22Rv1 (cell line): ENCODE measurements around the gene EZH2.
A peak's percentile ranks its signal among the peaks of the same experiment; 100 is the strongest.

Experiments
- H3K27ac ChIP-seq: fragments of 450-650 bp; 2 replicates; pipeline ENCODE4 v1.5.1; 2017
- ZFX ChIP-seq: fragments of 450-650 bp; IDR thresholded peaks from 2 replicates; pipeline ENCODE4 v1.6.1; 2017; ENCODE audit warnings: antibody characterized with exemption, borderline replicate concordance
- TF ChIP-seq, protein P1 (sequence below): fragments of 450-650 bp; IDR thresholded peaks from 2 replicates; pipeline ENCODE4 v1.5.1; 2017; ENCODE audit warnings: mild to moderate bottlenecking

Gene EZH2

DNA sequence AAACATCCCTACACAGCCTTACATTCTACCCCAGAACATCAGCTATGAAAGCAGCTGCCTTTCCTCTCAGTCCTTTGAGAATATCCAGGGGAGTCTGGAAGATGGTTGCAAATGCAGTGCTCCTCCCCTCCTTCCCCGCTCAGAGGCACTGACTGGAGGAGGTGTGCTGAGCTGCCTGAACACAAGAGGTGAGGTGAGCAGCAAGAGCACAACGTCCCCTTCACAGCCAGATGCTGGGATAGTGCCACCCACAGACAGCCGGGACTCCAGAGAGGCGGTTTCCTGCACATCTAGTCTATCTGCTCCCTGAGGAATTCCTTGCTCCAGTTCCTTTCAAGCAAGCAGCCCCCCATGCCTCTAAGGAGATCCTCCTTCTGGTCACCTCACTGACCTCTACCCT lies 74.2 kb downstream of the EZH2 start:
- H3K27ac ChIP-seq, result no peak overlapping the region
- TF ChIP-seq ZFX, result no peak
- TF ChIP-seq, protein P1, sequence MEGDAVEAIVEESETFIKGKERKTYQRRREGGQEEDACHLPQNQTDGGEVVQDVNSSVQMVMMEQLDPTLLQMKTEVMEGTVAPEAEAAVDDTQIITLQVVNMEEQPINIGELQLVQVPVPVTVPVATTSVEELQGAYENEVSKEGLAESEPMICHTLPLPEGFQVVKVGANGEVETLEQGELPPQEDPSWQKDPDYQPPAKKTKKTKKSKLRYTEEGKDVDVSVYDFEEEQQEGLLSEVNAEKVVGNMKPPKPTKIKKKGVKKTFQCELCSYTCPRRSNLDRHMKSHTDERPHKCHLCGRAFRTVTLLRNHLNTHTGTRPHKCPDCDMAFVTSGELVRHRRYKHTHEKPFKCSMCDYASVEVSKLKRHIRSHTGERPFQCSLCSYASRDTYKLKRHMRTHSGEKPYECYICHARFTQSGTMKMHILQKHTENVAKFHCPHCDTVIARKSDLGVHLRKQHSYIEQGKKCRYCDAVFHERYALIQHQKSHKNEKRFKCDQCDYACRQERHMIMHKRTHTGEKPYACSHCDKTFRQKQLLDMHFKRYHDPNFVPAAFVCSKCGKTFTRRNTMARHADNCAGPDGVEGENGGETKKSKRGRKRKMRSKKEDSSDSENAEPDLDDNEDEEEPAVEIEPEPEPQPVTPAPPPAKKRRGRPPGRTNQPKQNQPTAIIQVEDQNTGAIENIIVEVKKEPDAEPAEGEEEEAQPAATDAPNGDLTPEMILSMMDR, result no peak

DNA sequence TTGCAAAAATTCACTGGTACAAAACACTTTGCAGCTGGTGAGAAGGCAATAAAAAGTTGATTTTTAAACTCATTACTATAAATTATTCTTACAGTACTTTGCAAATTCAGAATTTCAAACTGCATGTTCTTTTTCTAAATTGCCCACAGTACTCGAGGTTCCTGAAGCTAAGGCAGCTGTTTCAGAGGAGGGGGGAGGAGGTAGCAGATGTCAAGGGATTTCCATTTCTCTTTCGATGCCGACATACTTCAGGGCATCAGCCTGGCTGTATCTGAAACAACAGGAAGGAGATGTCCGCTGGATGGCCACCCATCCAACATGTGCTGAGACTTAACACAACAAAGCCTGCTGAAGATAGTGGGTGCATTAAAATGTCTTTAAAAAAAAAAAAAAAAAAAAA lies 76.7 kb downstream of the EZH2 start:
- H3K27ac ChIP-seq, result no peak overlapping the region
- no peak for TF ChIP-seq ZFX

DNA sequence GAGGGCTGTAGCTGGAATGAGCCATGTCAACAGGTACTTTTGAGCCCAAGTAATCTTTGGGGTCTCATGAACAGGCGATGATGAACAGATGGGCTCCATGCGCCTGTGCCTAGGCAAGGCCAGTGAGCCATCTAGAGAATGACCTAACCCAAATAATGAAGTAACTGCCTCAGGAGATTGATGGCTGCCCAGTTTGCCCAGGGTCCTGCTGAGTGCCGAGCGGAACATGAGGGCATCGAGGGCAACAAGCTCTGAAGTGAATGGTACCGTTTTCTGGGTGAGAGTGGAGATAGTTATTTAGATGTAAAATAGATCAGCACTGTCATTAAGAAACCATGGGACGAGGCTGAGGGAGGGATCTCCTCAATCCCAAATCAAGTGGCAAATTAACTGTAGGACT lies 77.9 kb downstream of the EZH2 start:
- H3K27ac ChIP-seq, result no peak overlapping the region
- TF ChIP-seq, protein P1, result no peak
- no peak for TF ChIP-seq ZFX

DNA sequence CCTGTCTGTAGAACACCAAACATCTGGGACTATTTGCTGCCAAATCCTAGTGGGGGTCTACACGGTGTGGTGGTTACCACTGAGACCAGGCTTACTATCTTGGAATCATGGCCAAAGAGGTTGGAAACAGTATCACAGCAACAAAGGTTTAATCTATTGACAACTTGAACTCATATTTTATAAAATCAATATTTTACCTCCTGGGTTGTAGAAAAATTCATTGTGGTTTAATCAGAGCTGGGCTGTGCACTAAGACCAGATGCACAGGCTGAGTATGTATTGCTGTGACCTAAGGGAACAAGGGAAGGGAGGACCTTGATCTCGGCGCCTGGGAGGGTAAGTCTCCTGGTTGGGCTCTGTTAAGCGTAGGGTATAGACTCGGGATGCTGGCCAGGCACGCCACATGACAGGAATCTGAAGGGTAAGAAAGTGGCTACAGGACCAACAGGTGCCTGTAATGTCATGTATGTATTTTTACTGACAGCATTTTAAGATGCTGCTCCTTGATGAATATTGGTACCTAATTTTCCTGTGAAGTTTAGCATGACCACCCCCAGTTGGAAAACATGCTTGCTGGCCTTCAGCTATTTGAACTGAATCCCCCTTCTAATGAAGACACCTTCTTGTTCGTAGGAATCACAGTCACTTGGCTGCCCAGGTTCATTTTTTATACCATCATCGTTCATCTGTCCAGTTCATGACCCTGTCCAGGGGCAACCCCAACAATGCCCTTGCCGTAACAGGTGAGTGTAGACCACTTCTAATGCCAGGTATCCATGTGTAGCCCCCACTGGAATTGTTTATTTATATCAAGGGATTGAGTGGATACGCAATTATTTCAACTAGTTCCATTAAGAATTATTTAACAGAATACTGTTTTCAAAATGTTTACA lies 79.5 kb downstream of the EZH2 start:
- peak overlapping the region; percentile 14; the same call in 1 of the 2 replicates for H3K27ac ChIP-seq
- TF ChIP-seq, protein P1, result no peak
- TF ChIP-seq ZFX, result no peak

DNA sequence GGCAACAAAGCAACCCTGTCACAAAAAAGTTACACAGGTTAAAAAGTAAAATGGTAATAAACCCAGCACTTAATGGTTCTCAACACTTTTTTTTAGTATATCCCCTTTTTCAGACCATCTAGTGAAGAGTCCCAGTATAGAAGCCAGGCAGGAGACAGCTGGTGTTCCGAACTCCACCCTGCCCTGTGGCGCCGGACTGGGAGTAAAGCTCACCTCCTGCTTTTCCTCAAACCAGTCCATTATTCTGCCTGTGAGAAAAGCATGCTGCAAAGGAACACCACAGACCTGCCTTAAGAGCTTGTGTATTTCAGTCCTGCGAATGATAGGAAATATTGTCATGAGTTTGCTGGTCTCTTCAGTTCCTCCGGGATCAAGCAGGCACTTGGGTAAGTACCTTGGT lies 81.0 kb downstream of the EZH2 start:
- TF ChIP-seq ZFX, result no peak
- TF ChIP-seq, protein P1, result no peak
- H3K27ac ChIP-seq, result peak overlapping the region; percentile 22; the same call in 1 of the 2 replicates

DNA sequence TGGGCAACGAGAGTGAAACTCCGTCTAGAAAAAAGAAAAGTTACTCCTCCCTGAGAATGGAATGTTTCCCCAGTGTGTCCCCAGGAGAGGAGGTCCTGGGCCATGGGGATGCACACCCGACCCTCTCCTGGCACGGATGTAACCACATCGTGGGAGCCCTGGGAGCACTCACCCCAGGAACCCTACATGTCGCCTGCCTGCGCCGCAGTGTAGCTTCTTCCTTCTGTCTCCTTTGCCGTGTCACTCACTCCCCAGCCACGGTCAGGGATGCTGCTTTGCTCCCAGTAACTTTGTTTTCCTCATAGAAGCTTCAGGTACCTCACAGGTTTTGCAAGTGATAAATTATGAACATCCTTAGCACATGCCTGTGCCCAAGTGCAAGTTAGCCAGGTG lies 82.0 kb downstream of the EZH2 start:
- TF ChIP-seq, protein P1, result no peak
- TF ChIP-seq ZFX, result no peak
- no peak overlapping the region for H3K27ac ChIP-seq

DNA sequence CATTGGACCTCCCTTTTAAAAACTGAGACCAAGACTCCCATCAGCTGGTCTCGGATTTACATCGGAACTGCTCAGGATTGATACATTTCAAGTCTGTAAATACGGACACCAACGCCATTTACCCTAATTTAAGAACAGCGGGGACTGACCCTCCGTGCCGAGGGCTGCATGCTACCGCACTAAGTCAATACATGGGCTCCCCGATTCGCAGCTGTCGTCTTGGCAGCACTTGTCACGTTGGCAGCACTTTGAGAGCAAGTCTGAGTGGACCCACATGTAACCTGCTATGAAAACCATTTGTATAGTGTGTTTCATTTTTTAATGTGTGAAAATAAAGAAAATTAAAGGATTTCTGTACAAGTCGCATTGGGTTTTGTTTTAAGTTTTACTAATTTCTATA lies 83.4 kb downstream of the EZH2 start:
- H3K27ac ChIP-seq, result no peak overlapping the region
- TF ChIP-seq, protein P1, result no peak
- TF ChIP-seq ZFX, result no peak
